Osteocyte (in vitro differentiated cells): ENCODE data around the gene ATP1B3. TPM values are rescaled to one million over a fixed set of nuclear protein-coding genes. Genes with fewer than 3 reads are reported as not detected.

ENCODE experiments used
- DNase-seq: peaks from one replicate; pipeline ENCODE4 v3.0.0; 2021; ENCODE audit warnings: mixed read lengths; ENCODE audit not compliant: unreplicated experiment; ENCODE audit errors: extremely low spot score
- H3K27ac Mint-ChIP-seq: one replicate; pipeline ENCODE4 v1.8.0; 2021; ENCODE audit warnings: mild to moderate bottlenecking, mixed read lengths; ENCODE audit not compliant: unreplicated experiment
- H3K27me3 Mint-ChIP-seq: one replicate; pipeline ENCODE4 v1.8.0; 2021; ENCODE audit warnings: mixed read lengths; ENCODE audit not compliant: unreplicated experiment
- H3K36me3 Mint-ChIP-seq: one replicate; pipeline ENCODE4 v1.8.0; 2021; ENCODE audit warnings: mixed read lengths; ENCODE audit not compliant: unreplicated experiment
- H3K4me1 Mint-ChIP-seq: one replicate; pipeline ENCODE4 v1.8.0; 2021; ENCODE audit warnings: mixed read lengths; ENCODE audit not compliant: unreplicated experiment
- H3K4me3 Mint-ChIP-seq: one replicate; pipeline ENCODE4 v1.8.0; 2021; ENCODE audit warnings: mild to moderate bottlenecking, moderate library complexity, mixed read lengths; ENCODE audit not compliant: unreplicated experiment
- H3K9me3 Mint-ChIP-seq: one replicate; pipeline ENCODE4 v1.8.0; 2021; ENCODE audit warnings: mixed read lengths; ENCODE audit not compliant: unreplicated experiment
- CTCF ChIP-seq: fragments of 200-600 bp; sonication (generic); IDR thresholded peaks from 2 replicates; pipeline ENCODE4 v1.5.0; 2021; ENCODE audit warnings: antibody characterized with exemption, mild to moderate bottlenecking, moderate library complexity
- total RNA-seq: library from RNA; stranded (reverse); gene quantifications from 2 replicates; pipeline ENCODE4 v1.2.1, GENCODE V29; 2021

ATP1B3 gene
- total RNA-seq, 1 donor from 2014 or later, result 139 TPM

- H3K4me3 Mint-ChIP-seq, result no peak overlapping the region
- H3K4me1 Mint-ChIP-seq, result no peaks in the 10 kb centered on the region
- TF ChIP-seq CTCF, result no peak
- no peaks in the 10 kb centered on the region for H3K27me3 Mint-ChIP-seq
- peaks cover 34% of the 10 kb centered on the region for H3K36me3 Mint-ChIP-seq
- no peaks in the 10 kb centered on the region for H3K9me3 Mint-ChIP-seq
- no peak overlapping the region for H3K27ac Mint-ChIP-seq
- peak; percentile 62 for DNase-seq
Observed at GRCh38 chr3:141926929-141927328, 50.5 kb downstream of the ATP1B3 start.

- DNase-seq, result peak; percentile 56
- Mint-ChIP-seq H3K4me3 (no peak overlapping the region), H3K36me3 (peaks cover 25% of the 10 kb centered on the region), H3K27ac (no peak overlapping the region), H3K27me3 (no peaks in the 10 kb centered on the region), H3K9me3 (no peaks in the 10 kb centered on the region), H3K4me1 (no peaks in the 10 kb centered on the region)
- no peak for TF ChIP-seq CTCF
Observed at GRCh38 chr3:141928631-141929270, 52.3 kb downstream of the ATP1B3 start.

- Mint-ChIP-seq H3K9me3 (no peaks in the 10 kb centered on the region), H3K4me3 (no peak overlapping the region), H3K27ac (no peak overlapping the region), H3K4me1 (no peaks in the 10 kb centered on the region), H3K36me3 (peaks cover 23% of the 10 kb centered on the region), H3K27me3 (no peaks in the 10 kb centered on the region)
- peak; percentile 49 for DNase-seq
- TF ChIP-seq CTCF, result no peak
Observed at GRCh38 chr3:141929341-141929995, 53.0 kb downstream of the ATP1B3 start.

GRCh38 chr3:141930801-141931200 is 54.4 kb downstream of the ATP1B3 start:
- no peaks in the 10 kb centered on the region for H3K9me3 Mint-ChIP-seq
- H3K36me3 Mint-ChIP-seq, result peaks cover 18% of the 10 kb centered on the region
- no peaks in the 10 kb centered on the region for H3K27me3 Mint-ChIP-seq
- no peak overlapping the region for H3K4me3 Mint-ChIP-seq
- no peaks in the 10 kb centered on the region for H3K4me1 Mint-ChIP-seq
- DNase-seq, result peak; percentile 65
- no peak overlapping the region for H3K27ac Mint-ChIP-seq
- no peak for TF ChIP-seq CTCF

GRCh38 chr3:141933421-141934300 is 57.2 kb downstream of the ATP1B3 start:
- no peak for TF ChIP-seq CTCF
- no peaks in the 10 kb centered on the region for H3K9me3 Mint-ChIP-seq
- H3K36me3 Mint-ChIP-seq, result peaks cover 2% of the 10 kb centered on the region
- H3K4me1 Mint-ChIP-seq, result no peaks in the 10 kb centered on the region
- no peak overlapping the region for H3K27ac Mint-ChIP-seq
- DNase-seq, result no peak
- no peaks in the 10 kb centered on the region for H3K27me3 Mint-ChIP-seq
- no peak overlapping the region for H3K4me3 Mint-ChIP-seq
